ENCODE data around the gene GLO1.

- TF ChIP-seq CTCF (IDR thresholded peaks at IDR 0.05; ENCODE audit: low read depth, low read length, poor library complexity, severe bottlenecking), result no peak
- no peak for TF ChIP-seq EZH2phosphoT487 (IDR thresholded peaks at IDR 0.05; ENCODE audit: borderline replicate concordance, low read length)
These were observed 20.8 kb upstream of the GLO1 start for GRCh38 chr6:38723783-38724182.
